Keratinocyte (primary cell): ENCODE measurements around the gene NCOA7. TPM values are rescaled to one million over a fixed set of nuclear protein-coding genes. Genes with fewer than 3 reads are reported as not detected.

Experiments used
- DNase-seq: peaks from one replicate; pipeline ENCODE4 v3.0.0-alpha.2; 2011; ENCODE audit warnings: low read depth, missing footprints, low spot score
- FAIRE-seq: peaks from 2 replicates; lab custom pipeline; 2011; peaks lifted over from hg19 to GRCh38; lab: Jason Lieb, UNC
- H2AFZ ChIP-seq: 2 replicates; pipeline ENCODE4 v1.6.0; 2012; ENCODE audit warnings: low read length, control low read depth, inconsistent platforms; ENCODE audit not compliant: control insufficient read depth
- H3K27ac ChIP-seq: 2 replicates; pipeline ENCODE4 v1.5.1; 2011; ENCODE audit warnings: low read length; ENCODE audit not compliant: control insufficient read depth, insufficient read depth
- H3K27me3 ChIP-seq: 3 replicates; pipeline ENCODE4 v1.6.0; 2011; ENCODE audit warnings: low read length; ENCODE audit not compliant: control insufficient read depth, insufficient read depth; ENCODE audit errors: extremely low read depth
- H3K36me3 ChIP-seq, 2 experiments: 2 replicates in 1 of 2; 3 replicates in 1 of 2; pipeline ENCODE4 v1.5.1; 2011; ENCODE audit warnings: low read length in 2 of 2, mild to moderate bottlenecking in 1 of 2; ENCODE audit not compliant: control insufficient read depth in 2 of 2, insufficient read depth in 2 of 2; ENCODE audit errors: extremely low read depth in 1 of 2
- H3K4me1 ChIP-seq: 3 replicates; pipeline ENCODE4 v1.5.1; 2011; ENCODE audit warnings: low read length; ENCODE audit not compliant: control insufficient read depth, insufficient read depth; ENCODE audit errors: extremely low read depth
- H3K4me2 ChIP-seq: 3 replicates; pipeline ENCODE4 v1.6.0; 2011; ENCODE audit warnings: low read depth, low read length; ENCODE audit not compliant: control insufficient read depth, insufficient read depth; ENCODE audit errors: extremely low read depth
- H3K4me3 ChIP-seq, 3 experiments: fragments of 200-600 bp in 1 of 3; sonication (generic) in 1 of 3; 2 replicates in 2 of 3; 3 replicates in 1 of 3; pipeline ENCODE4 v1.5.1; 2011 to 2016; ENCODE audit warnings: low read length in 3 of 3, mild to moderate bottlenecking in 3 of 3, control low read depth in 2 of 3, inconsistent platforms in 1 of 3, low read depth in 1 of 3, mixed read lengths in 1 of 3, mixed run types in 1 of 3, moderate library complexity in 1 of 3; ENCODE audit not compliant: control insufficient read depth in 2 of 3, insufficient read depth in 2 of 3; ENCODE audit errors: extremely low read depth in 1 of 3
- H3K79me2 ChIP-seq: 2 replicates; pipeline ENCODE4 v1.6.0; 2012; ENCODE audit warnings: low read length; ENCODE audit not compliant: control insufficient read depth, insufficient read depth
- H3K9ac ChIP-seq: 3 replicates; pipeline ENCODE4 v1.6.0; 2011; ENCODE audit warnings: low read length; ENCODE audit not compliant: control insufficient read depth, insufficient read depth; ENCODE audit errors: extremely low read depth
- H3K9me1 ChIP-seq: 3 replicates; pipeline ENCODE4 v1.6.0; 2011; ENCODE audit warnings: low read length; ENCODE audit not compliant: control insufficient read depth, insufficient read depth; ENCODE audit errors: extremely low read depth
- H3K9me3 ChIP-seq: 2 replicates; pipeline ENCODE4 v1.5.1; 2012; ENCODE audit warnings: low read depth, low read length; ENCODE audit not compliant: control insufficient read depth
- H4K20me1 ChIP-seq: 3 replicates; pipeline ENCODE4 v1.6.0; 2011; ENCODE audit warnings: low read length; ENCODE audit not compliant: control insufficient read depth, insufficient read depth; ENCODE audit errors: extremely low read depth
- CTCF ChIP-seq, 3 experiments: IDR thresholded peaks in 1 of 3; conservative IDR thresholded peaks in 1 of 3; optimal IDR thresholded peaks in 1 of 3; 2 replicates in 2 of 3; 3 replicates in 1 of 3; pipeline versions ENCODE3 to v1.5.1; 2011; ENCODE audit warnings: low read length in 3 of 3, mild to moderate bottlenecking in 3 of 3, moderate library complexity in 2 of 3, control low read depth in 1 of 3, inconsistent platforms in 1 of 3; ENCODE audit not compliant: insufficient read depth in 2 of 3; ENCODE audit errors: extremely low read depth in 1 of 3
- EZH2 ChIP-seq: IDR thresholded peaks from one replicate; pipeline ENCODE4 v1.6.1; 2012; ENCODE audit warnings: inconsistent platforms, mild to moderate bottlenecking, low read length, moderate library complexity
- dilution Hi-C: fragments of 300-500 bp; cut with MboI; formaldehyde crosslinking; loops from one replicate; pipeline ENCODE4 v1.7.0; 2020; ENCODE audit warnings: low sequenced_read_pairs; ENCODE audit not compliant: extremely low pct_ligation_motif_present
- polyA plus RNA-seq, 5 experiments: library from polyadenylated mRNA; depleted of rRNA in 3 of 5; stranded (reverse) in 3 of 5; stranded (forward) in 1 of 5; unstranded in 1 of 5; fragments of >200 nt; gene quantifications; 1 replicate in 1 of 5; 2 replicates in 3 of 5; 3 replicates in 1 of 5; pipeline versions ENCODE4 v1.2.1 to v1.2.3, GENCODE V29; 2011 to 2012; ENCODE audit warnings: missing spikeins in 2 of 5, low read depth in 1 of 5, low replicate concordance in 1 of 5

NCOA7 gene
- polyA plus RNA-seq, 1 donor (not counting 4 experiments of a cell fraction or from before 2014, with no cell fraction given) = 20.5 TPM

GRCh38 chr6:125839471-125839870 is 48.7 kb downstream of the NCOA7 start:
- FAIRE-seq = no peak
- dilution Hi-C loops = no loop called here

GRCh38 chr6:125839879-125840278 is 49.1 kb downstream of the NCOA7 start:
- H3K9ac ChIP-seq = no peak overlapping the region
- no peak for FAIRE-seq
- no peaks in the 10 kb centered on the region for H3K9me1 ChIP-seq
- H3K9me3 ChIP-seq = no peaks in the 10 kb centered on the region
- H3K27ac ChIP-seq = no peak overlapping the region
- H3K4me2 ChIP-seq = no peak overlapping the region
- H3K4me1 ChIP-seq = no peaks in the 10 kb centered on the region
- dilution Hi-C loops = no loop called here
- H2AFZ ChIP-seq = no peak overlapping the region
- no peak for TF ChIP-seq EZH2
- no peaks in the 10 kb centered on the region for H3K79me2 ChIP-seq
- H3K4me3 ChIP-seq = no peak overlapping the region
- no peaks in the 10 kb centered on the region for H3K36me3 ChIP-seq
- no peak for DNase-seq
- no peaks in the 10 kb centered on the region for H3K27me3 ChIP-seq
- no peaks in the 10 kb centered on the region for H4K20me1 ChIP-seq

More at GRCh38 chr6:125839471-125839870, 48.7 kb downstream of the NCOA7 start:
- Histone ChIP-seq H3K9ac (no peak overlapping the region), H3K27ac (no peak overlapping the region), H3K27me3 (no peaks in the 10 kb centered on the region), H3K36me3 (no peaks in the 10 kb centered on the region), H3K79me2 (no peaks in the 10 kb centered on the region), H4K20me1 (no peaks in the 10 kb centered on the region), H3K4me1 (no peaks in the 10 kb centered on the region), H3K9me1 (no peaks in the 10 kb centered on the region), H2AFZ (no peak overlapping the region), H3K4me2 (no peak overlapping the region), H3K9me3 (no peaks in the 10 kb centered on the region), H3K4me3 (no peak overlapping the region)
- DNase-seq = no peak
- TF ChIP-seq CTCF (optimal IDR thresholded peaks at IDR 0.05 in 1 of 3, IDR thresholded peaks at IDR 0.05 in 1 of 3, conservative IDR thresholded peaks at IDR 0.05 in 1 of 3; ENCODE audit: extremely low read depth in 1 of 3, insufficient read depth in 2 of 3, low read length in 3 of 3) (no peak), EZH2 (no peak)
